Retinal pigment epithelial cell (primary cell): ENCODE measurements around the gene ATMIN.

Experiments used
- DNase-seq: peaks from one replicate; pipeline ENCODE4 v3.0.0-alpha.2; 2010; ENCODE audit warnings: low read depth
- H3K4me3 ChIP-seq: 2 replicates; pipeline ENCODE4 v1.5.1; 2011; ENCODE audit warnings: mild to moderate bottlenecking, low read length, control low read depth, moderate library complexity
- CTCF ChIP-seq: conservative IDR thresholded peaks from 2 replicates; pipeline ENCODE4 v1.5.1; 2011; ENCODE audit warnings: low read depth, low read length, control low read depth, inconsistent platforms

The ATMIN gene

GRCh38 chr16:80991792-80992430, 43.7 kb upstream of the ATMIN start:
- no peak overlapping the region for H3K4me3 ChIP-seq
- DNase-seq = no peak
- no peak for TF ChIP-seq CTCF

GRCh38 chr16:80992676-80993293, 42.9 kb upstream of the ATMIN start:
- peak overlapping the region; percentile 21 for H3K4me3 ChIP-seq
- no peak for DNase-seq
- no peak for TF ChIP-seq CTCF

- no peak for TF ChIP-seq CTCF
- DNase-seq = peak; percentile 80
- H3K4me3 ChIP-seq = peak overlapping the region; percentile 21
These were observed 42.3 kb upstream of the ATMIN start for GRCh38 chr16:80993307-80993706.

- TF ChIP-seq CTCF = no peak
- DNase-seq = no peak
- H3K4me3 ChIP-seq = no peak overlapping the region
These were observed 41.8 kb upstream of the ATMIN start for GRCh38 chr16:80993834-80994233.

GRCh38 chr16:80994451-80994850, 41.2 kb upstream of the ATMIN start:
- TF ChIP-seq CTCF = no peak
- no peak for DNase-seq
- H3K4me3 ChIP-seq = no peak overlapping the region

GRCh38 chr16:80996688-80997138, 38.9 kb upstream of the ATMIN start:
- TF ChIP-seq CTCF = no peak
- H3K4me3 ChIP-seq = no peak overlapping the region

More at GRCh38 chr16:80996688-80997138, 38.9 kb upstream of the ATMIN start:
- DNase-seq = no peak
